NCI-H774 (cell line): ENCODE data around the gene SLC25A48.
A peak's percentile ranks its signal among the peaks of the same experiment; 100 is the strongest.

ENCODE experiments used
- DNase-seq: peaks from one replicate; lab custom pipeline; 2025; lab: John Stamatoyannopoulos, UW

The SLC25A48 gene, protein sequence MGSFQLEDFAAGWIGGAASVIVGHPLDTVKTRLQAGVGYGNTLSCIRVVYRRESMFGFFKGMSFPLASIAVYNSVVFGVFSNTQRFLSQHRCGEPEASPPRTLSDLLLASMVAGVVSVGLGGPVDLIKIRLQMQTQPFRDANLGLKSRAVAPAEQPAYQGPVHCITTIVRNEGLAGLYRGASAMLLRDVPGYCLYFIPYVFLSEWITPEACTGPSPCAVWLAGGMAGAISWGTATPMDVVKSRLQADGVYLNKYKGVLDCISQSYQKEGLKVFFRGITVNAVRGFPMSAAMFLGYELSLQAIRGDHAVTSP

DNA sequence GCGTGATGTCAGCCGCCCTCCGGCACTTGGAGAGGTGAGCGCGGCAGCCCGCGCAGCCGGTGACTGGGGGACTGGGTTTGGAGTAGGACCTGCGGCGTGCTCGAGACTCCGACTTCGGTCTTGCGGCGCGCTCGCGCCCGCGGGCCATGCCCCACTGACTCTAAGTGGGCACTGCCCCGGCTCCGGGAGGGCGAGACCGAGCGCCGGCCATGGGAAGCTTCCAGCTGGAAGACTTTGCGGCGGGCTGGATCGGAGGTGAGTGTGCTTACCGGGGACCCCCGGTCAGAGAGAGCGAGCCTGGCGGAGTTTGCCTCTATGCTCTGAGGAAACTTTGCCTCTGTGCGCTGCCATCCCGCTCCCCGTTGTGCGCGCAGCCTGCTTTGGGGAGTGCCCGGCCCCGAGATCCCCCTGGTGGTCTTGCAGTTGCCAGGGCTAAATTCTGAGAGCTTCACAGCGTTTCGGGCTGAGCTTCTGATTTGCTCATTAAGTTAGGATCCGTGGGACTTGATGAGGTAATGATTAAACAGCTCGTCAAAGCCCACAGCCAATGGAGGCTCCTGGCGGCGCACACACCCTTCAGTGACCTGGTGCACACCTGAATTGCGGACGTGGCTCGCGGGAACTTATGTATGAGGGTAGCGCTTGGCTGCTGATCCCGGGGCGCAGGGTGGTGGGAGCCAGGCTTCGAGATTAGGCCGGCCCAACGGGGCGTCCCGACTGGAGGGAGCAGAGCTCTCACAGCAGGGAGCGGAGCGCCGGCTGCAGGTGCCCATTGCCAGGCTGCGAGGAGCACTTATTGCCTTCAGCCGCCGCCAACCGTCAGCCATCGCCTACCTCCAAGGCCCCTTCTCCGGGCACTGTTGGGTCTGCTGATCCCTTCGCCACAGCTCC is at the start of gene SLC25A48:
SLC25A48 (plus strand) TSS at position 25 of the 891 bp plus-strand sequence; CDS start at position 210, 185 bp downstream.
- DNase-seq: peak; percentile 1

DNA sequence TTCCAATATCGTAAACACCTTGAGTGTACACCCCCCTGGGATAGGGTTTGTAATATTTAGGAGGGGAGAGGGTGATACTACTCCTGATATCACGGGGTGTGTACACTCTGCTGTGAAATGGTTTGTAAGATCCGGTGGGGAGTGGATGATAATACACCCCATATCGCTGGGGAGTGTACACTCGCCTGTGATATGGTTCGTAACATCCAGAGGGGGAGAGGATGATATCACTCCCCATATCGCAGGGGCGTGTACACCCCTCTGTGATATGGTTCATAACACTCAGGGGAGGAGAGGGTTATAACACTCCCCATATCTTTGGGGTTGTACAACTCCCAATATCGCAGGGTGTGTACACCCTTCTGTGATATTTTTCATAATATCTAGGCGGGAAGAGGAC is 33.8 kb upstream of the SLC25A48 start:
- DNase-seq: no peak

DNA sequence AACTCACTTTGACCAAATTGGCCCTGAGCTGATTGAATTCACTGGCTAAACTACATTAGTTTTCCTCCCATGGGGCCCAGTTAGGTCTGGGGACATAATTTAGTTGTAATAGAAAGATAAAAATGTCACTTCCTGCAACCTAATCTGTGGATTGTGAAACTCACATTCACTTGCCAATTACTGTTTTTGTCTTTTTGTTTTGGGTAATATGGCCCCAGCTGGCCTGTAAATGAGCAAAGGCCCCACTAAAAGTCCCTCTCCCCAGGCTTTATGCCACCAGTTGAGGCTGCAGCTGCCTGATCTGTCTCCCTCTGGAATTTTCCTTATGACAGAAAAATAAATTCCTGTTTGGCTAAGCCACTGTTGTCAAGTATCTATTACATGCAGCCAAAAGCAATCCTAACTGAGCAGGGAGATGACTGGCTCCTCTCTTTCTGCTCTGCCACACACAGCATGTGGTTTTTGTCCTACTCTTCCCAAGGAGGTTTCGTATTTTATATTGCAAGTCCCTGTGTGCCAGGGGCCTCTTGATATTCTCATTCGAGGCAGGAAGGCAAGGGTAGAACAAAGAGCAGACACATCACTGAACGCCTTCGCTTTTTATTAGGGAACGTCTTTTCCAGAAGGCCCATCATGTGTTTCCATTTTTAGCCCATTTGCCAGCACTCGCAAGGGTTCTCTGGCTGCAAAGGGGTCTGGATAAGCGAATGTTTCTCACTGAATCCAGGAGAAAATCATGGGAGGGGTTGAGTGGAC is 24.1 kb upstream of the SLC25A48 start:
- DNase-seq: no peak

DNA sequence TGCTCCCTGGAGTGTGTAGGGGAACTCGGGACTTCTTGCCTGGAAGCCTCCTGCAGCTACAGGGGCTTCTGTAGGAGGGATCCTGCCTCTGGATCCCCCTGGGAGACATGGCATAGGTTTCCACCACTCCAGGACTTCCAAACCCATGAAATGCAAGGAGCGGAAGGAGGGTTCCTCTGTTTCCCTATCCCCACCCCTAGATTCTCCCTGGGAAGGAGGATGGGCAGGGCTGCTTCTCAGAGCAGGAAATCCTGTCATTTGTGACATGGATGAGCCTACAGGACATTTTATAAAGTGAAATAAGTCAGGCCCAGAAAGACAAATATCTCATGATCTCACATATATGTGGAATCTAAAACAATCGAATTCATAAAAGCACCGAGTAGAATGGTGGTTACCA is 23.5 kb upstream of the SLC25A48 start:
- no peak for DNase-seq

DNA sequence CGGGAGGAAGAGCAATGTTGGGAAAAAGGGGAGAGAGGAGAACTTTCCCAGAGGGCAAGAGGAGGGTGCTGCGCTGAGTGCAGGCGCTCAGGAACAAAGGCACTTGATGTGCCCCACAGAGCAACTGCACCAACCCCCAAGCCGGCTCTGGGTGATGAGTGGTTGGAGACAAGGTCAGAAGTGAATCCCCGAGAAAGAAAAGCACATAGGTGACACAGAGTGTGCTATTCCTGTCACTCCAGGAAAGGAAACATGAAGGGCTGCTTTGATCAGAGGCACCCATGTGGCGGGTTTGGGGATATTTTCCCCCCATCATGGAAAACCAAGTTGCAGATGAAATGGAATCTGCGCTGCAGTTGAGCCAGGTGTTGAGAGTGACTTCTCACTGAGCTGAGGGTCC is 20.7 kb upstream of the SLC25A48 start:
- no peak for DNase-seq

DNA sequence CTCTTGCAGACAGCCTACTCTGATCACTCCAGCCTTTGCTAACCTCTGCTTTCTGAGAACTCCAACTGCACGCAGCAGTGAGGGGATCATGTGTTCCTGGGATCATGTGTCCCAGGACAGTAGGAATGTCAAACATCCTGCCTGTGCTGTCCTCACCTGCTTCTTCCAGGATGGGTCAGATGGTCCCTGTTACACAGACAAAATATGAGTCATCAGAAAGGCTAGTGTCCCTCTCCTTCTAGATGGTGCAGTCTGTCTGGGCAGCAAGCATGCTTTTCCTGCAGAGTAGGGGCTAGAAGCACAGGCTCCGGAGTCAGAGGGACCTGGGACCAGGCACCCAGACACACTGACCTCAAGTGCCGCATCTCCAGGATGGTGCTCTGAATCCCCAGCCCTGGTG is 20.1 kb upstream of the SLC25A48 start:
- no peak for DNase-seq

DNA sequence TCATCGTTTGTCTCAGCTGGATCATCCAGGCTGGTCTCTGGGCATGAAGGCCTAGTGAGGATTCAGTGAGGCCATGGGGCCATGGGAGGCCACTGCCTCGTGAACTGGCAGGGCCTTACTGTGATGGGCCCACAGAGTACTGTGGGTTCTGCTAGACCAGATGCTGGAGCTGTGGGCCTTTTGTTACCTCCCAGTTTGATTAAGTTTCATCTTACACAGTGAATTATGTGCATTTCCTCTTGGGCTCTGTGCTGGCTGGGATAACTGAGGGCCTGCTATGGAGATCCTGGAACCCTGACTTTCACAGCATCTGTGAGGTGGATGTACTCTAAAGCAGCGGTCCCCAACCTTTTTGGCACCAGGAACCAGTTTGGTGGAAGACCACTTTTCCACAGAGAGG is 19.7 kb upstream of the SLC25A48 start:
- DNase-seq: no peak

DNA sequence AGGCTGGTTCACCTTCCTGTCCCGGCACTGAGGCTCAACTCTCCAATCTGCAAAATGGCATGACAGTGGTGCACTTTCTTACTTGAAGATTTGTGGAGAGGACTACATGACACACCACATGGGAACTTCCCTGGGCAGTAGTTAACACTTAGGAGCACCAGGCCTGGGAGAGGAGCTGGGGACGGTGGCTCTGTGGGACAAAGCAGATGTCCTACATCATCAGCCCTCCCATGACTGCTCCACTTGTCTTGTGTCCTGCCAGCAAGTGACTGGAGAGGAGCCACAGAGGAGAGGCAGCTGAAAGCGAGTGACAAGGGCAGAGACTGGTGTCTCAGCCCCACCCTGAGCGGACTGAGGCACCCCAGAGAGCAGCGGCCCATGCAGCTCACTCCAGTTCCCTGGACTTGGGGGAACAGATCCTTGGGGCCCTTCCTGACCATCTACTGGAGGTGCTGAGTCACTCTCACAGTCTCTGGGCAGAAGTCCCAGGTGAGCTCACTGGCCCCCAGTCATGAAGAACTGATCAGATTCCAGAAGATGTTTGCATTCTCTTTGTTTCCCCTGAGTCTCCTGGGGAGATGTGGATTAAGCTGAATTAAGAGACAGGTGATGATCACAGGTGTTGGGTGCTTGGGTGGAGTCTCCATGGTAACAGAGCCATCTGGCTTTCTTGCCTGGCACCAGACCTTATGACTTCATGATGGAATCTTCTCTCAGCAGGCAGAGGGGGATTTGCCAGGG is 13.2 kb upstream of the SLC25A48 start:
- peak; percentile 43 for DNase-seq

DNA sequence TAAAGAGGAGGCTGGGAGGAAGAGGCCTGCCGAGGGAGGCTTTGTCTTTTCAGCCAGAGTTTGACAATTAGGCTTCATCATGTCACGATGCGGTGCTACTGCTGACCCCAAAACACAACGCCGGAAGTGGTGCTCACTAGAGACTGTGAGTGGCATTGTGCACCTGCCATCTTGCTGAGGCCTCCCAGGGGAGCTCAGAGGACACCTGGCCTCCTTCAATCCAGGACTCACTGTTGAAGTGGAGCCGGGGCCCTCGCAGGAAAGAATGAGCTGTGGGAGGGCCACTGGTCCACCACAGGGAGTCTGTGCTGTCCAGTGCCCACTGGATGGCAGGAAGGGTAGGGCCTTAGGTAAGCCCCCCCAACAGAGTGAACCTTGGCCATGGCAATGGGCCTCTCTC is 12.7 kb upstream of the SLC25A48 start:
- DNase-seq: no peak

DNA sequence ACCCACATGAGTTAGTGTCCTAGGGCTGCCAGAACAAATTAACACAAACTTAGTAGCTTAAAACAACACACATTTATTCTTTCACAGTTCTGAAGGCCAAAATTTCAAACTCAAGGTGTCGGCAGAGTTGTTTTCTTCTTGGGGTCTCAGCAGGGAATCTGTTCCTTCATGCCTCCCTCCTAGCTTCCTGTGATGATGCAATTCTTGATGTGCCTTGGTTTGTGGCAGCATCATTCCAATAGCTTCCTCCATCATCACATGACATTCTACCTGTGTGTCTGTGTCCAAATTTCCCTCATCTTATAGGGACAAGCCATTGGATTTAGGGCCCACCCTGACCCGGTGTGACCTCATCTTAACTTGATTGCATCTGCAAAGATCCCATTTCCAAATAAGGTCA is 12.2 kb upstream of the SLC25A48 start:
- no peak for DNase-seq

DNA sequence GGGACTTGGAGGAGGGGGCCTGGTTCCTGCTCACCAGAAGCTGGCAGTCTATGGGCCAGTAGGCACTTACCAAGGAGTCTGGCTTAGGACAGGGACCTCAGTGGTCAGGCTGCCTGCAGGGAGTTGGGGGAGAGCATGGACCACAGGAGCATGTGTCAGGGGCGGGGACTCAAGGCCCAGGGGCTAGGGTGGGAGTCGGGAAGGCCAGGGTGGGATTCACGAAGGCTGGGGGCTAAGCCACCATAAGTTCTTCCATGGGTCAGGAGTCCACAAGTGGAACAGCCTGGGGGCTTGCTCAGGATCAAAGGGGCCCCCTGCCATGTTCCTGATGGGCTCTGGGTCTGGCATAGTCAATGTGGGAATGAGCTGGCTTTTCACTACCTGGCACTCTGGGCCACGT is 11.5 kb upstream of the SLC25A48 start:
- DNase-seq: no peak

DNA sequence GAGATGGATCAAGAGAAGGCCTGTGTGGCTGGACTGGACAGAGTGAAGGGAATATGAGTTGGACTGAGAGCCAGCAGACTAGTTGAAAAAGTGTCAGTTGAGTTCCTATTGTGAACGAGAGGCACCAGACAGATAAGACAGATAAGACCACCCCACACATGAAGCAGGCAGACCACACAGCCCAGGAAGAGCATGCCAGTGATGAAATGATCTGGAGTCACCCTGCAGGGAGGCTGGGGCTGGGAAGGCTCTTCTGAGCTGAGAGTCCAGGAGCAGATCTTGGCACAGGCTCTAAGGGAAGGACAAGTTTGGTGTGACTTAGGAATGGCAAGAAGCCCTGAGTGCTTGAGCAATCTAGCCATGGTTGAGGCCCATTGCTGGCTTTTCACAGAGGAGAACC is 10.6 kb upstream of the SLC25A48 start:
- DNase-seq: no peak

DNA sequence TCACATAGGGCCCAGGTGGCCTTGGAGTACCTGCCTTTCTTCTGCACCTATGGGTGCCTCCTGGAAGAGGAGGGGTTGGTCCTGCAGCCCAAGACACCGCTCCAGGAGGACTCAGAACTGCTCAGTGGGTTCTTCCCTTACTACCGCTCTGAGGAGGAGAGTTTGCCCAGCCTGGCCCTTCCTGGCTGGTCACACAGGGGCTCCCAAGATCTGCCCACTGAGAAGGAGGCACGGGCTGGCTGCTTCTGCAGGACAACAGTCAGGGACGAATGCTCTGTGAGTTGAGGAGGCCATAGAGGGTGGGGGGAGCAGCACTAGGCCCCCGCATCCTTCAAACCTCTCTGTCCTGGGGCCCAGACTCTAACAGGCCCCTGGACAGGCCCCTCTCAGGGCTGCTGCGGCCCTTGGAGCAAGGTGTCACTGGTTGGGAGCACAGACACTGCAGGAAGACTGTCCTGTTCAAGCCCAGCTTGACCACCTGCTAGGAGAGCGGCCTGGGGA is 9.9 kb upstream of the SLC25A48 start:
- no peak for DNase-seq

DNA sequence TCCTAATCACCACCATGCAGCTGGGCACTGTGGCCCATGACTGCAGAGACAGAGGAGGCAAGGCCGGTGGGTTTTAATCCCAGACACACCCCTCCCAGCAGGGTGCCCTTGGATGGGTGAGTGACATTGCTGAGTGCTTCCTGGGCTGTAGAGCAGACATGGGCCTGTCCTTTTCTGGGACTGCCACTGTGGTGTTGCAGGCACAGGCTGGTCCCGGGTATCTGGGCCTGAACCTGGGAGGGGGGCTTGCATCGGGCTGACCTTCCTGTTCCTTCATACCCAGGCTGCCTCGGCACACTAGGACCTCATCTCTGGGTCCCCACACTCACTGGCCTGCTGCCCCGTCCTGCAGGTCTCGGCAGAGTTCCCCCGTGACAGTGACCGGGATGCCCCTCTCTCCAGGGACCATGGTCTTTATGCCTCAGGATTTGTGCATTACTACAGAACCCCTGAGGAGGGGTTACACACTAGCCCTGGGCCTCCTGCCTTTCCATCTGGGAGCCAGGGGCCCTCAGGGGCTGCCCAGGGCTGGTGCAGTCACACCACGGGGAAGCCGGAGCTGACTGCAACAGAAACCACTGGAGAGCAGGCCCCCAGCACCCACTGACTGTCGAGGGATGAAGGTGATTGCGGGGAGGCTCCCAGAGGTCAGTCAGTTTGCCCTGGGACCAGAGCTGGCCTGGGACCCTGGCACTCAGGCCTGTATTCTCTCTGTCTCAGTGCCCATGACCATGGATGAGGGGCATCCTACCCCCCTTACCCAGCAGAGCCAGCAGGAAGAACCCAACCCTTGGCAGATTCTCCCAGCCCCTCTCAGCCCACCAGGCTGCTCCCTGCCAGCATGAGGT is 8.9 kb upstream of the SLC25A48 start:
- DNase-seq: no peak

DNA sequence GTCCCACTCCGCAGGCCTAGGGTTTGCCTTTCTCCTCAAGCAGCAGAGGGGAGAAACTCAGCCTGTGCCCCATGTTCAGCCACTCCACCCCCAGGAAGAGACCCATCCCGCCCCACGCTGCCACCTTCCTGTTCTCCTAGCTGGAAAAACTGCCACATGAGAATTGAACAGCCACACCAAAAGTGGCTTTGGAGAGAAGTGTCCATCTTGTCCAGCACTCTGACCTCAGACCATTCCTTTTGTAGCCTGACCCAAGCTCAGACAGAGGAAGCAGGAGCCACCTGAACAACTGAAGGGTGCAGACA is 8.3 kb upstream of the SLC25A48 start:
- no peak for DNase-seq

DNA sequence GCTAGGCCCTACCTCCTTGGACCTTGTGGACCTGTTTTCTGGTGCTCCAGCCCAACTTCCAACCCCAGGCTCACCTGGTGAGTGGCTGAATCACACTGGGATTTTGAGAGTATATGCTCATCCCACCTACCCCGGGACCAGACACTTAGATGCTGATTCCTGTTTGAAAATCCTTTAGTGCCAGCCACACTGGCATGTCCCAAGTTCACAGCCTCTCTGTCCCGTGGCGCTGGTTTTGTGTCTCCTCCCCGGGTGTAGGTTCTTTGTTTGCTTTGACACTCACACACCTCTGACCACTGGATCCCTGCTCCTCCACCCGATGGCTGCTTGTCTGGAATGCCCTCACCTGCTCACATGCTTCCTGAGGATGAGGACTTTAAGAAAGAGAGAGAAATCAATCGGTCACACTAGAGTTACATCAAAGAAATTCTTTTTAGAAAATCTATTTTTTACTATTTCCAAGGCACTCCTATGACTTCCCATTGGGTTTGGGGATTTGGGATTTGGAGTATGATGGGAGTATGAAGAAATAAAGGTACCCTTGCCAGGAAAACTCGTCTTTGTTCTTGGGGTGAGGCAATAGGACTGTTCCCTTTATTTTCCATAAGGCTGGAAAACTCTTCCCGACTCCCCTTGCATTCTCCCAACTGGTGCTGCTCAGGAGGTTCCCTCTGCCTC is 7.3 kb upstream of the SLC25A48 start:
- no peak for DNase-seq

DNA sequence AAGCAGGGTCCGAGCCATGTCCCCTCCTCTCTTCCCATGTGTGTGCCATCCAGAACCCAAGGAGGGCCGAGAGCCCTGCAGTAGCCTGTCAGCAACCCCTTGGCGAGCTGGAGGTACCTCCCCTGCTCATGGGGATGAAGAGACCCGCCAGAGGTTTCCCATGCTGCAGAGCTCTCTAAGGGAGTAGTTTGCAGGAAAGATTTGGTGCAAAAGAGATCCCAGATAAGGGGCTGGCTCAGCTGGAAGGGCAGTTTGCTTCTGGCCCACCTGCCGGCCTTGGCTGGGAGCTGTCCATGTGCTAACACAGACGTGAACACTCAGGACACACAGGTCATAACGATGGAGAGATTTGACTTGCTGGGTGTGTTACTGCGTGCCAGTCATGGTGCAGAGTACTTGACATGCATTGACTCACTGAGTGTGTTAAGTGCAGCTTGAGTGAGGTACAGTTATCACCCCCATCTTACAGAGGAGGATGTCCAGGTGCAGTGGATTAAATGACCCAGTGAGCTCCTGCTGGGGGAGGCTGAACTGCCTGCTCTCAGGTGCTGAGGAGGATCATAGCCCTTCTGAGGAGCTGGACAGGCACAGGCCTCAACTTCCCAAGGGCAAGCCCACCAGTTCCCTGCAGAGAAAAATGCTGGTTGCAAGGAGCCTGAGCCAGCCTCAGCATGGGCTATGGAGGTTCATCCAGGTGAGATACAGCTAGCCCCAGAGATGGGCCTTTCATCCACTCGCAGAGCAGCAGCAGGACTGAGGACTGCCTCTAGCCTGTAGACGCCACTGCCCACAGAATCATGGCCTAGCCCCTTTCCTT is 6.3 kb upstream of the SLC25A48 start:
- no peak for DNase-seq

DNA sequence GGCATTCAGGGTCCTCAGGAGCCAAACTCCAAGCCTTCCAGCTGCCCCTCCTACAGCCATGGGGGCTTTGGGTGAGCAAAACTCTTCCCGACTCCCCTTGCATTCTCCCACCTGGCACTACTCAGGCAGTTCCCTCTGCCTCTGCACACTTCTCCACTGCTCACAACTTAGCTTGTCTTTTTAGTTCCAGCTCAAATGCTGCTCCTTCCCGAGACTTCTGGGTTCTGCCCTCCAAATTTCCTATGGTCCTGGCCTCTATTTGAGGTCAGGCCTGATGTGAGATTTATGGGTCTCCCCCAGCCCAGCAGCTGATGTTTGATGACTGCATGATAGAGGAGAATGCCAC is 5.7 kb upstream of the SLC25A48 start:
- DNase-seq: no peak

DNA sequence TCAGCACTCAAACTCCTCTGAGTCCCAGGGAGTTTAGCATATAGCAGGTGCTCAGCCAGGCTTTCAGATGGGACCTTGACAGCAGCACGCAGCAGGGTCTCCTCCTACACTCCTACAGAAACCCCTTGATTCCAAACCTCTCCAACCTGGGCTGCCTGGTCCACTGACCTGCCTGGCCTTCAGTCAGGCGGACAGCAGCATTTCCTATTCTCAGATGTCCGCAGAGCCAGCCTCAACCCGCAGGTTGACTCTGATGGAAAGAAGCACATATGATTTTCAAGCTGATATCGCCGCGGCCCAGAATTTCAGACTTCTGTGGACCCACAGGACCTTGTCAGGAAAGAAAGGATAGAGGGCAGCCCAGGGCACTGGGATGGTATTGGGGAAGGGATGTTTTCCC is 5.3 kb upstream of the SLC25A48 start:
- DNase-seq: no peak
